ENCODE measurements around the gene GFI1B.

GFI1B gene

GRCh38 chr9:132978451-132979131 is at the start of gene GFI1B:
GFI1B (plus strand) TSS chr9:132978694; CDS start chr9:132986679, 7,985 bp downstream.
- Histone ChIP-seq H3K36me3 (ENCODE audit: control insufficient read depth, insufficient read depth, low read length) (no peaks in the 10 kb centered on the region), H3K27me3 (ENCODE audit: control insufficient read depth, insufficient read depth, low read length) (peaks cover 19% of the 10 kb centered on the region), H3K4me3 (ENCODE audit: low read length) (no peak within 1 kb of the TSS), H3K4me1 (ENCODE audit: control insufficient read depth, insufficient read depth, low read length) (peaks cover 5% of the 10 kb centered on the region), H3K9ac (ENCODE audit: low read length) (no peak within 1 kb of the TSS), H3K9me3 (ENCODE audit: control insufficient read depth, low read length) (no peaks in the 10 kb centered on the region)

- Histone ChIP-seq H3K4me3 (ENCODE audit: low read length) (no peak overlapping the region), H3K9me3 (ENCODE audit: control insufficient read depth, low read length) (no peaks in the 10 kb centered on the region), H3K36me3 (ENCODE audit: control insufficient read depth, insufficient read depth, low read length) (no peaks in the 10 kb centered on the region), H3K27me3 (ENCODE audit: control insufficient read depth, insufficient read depth, low read length) (no peaks in the 10 kb centered on the region), H3K9ac (ENCODE audit: low read length) (no peak overlapping the region), H3K4me1 (ENCODE audit: control insufficient read depth, insufficient read depth, low read length) (no peaks in the 10 kb centered on the region)
Observed at GRCh38 chr9:132931178-132931735, 47.2 kb upstream of the GFI1B start.

- Histone ChIP-seq H3K9me3 (ENCODE audit: control insufficient read depth, low read length) (no peaks in the 10 kb centered on the region), H3K4me1 (ENCODE audit: control insufficient read depth, insufficient read depth, low read length) (no peaks in the 10 kb centered on the region), H3K4me3 (ENCODE audit: low read length) (no peak overlapping the region), H3K9ac (ENCODE audit: low read length) (no peak overlapping the region), H3K36me3 (ENCODE audit: control insufficient read depth, insufficient read depth, low read length) (no peaks in the 10 kb centered on the region), H3K27me3 (ENCODE audit: control insufficient read depth, insufficient read depth, low read length) (no peaks in the 10 kb centered on the region)
Observed at GRCh38 chr9:132935026-132935425, 43.5 kb upstream of the GFI1B start.

GRCh38 chr9:132937463-132937901 is 41.0 kb upstream of the GFI1B start:
- no peak overlapping the region for H3K9ac ChIP-seq (ENCODE audit: low read length)
- H3K36me3 ChIP-seq (ENCODE audit: control insufficient read depth, insufficient read depth, low read length), result no peaks in the 10 kb centered on the region
- H3K4me1 ChIP-seq (ENCODE audit: control insufficient read depth, insufficient read depth, low read length), result peaks cover under 1% of the 10 kb centered on the region
- no peaks in the 10 kb centered on the region for H3K9me3 ChIP-seq (ENCODE audit: control insufficient read depth, low read length)
- H3K27me3 ChIP-seq (ENCODE audit: control insufficient read depth, insufficient read depth, low read length), result no peaks in the 10 kb centered on the region
- no peak overlapping the region for H3K4me3 ChIP-seq (ENCODE audit: low read length)

- Histone ChIP-seq H3K4me3 (ENCODE audit: low read length) (no peak overlapping the region), H3K9me3 (ENCODE audit: control insufficient read depth, low read length) (no peaks in the 10 kb centered on the region), H3K27me3 (ENCODE audit: control insufficient read depth, insufficient read depth, low read length) (no peaks in the 10 kb centered on the region), H3K4me1 (ENCODE audit: control insufficient read depth, insufficient read depth, low read length) (peaks cover 14% of the 10 kb centered on the region), H3K9ac (ENCODE audit: low read length) (no peak overlapping the region), H3K36me3 (ENCODE audit: control insufficient read depth, insufficient read depth, low read length) (no peaks in the 10 kb centered on the region)
Observed at GRCh38 chr9:132939169-132939568, 39.3 kb upstream of the GFI1B start.

GRCh38 chr9:132942541-132943182 is 35.8 kb upstream of the GFI1B start:
- H3K9me3 ChIP-seq (ENCODE audit: control insufficient read depth, low read length), result no peaks in the 10 kb centered on the region
- no peaks in the 10 kb centered on the region for H3K36me3 ChIP-seq (ENCODE audit: control insufficient read depth, insufficient read depth, low read length)
- no peak overlapping the region for H3K9ac ChIP-seq (ENCODE audit: low read length)
- H3K4me1 ChIP-seq (ENCODE audit: control insufficient read depth, insufficient read depth, low read length), result peaks cover 18% of the 10 kb centered on the region
- no peak overlapping the region for H3K4me3 ChIP-seq (ENCODE audit: low read length)
- H3K27me3 ChIP-seq (ENCODE audit: control insufficient read depth, insufficient read depth, low read length), result no peaks in the 10 kb centered on the region

- Histone ChIP-seq H3K36me3 (ENCODE audit: control insufficient read depth, insufficient read depth, low read length) (no peaks in the 10 kb centered on the region), H3K27me3 (ENCODE audit: control insufficient read depth, insufficient read depth, low read length) (no peaks in the 10 kb centered on the region), H3K4me1 (ENCODE audit: control insufficient read depth, insufficient read depth, low read length) (peaks cover 18% of the 10 kb centered on the region), H3K9ac (ENCODE audit: low read length) (peak overlapping the region; percentile 91), H3K4me3 (ENCODE audit: low read length) (peak overlapping the region; percentile 87), H3K9me3 (ENCODE audit: control insufficient read depth, low read length) (no peaks in the 10 kb centered on the region)
Observed at GRCh38 chr9:132943651-132944293, 34.7 kb upstream of the GFI1B start.

GRCh38 chr9:132944294-132945185 is 34.0 kb upstream of the GFI1B start, which contains the start of gene TSC1:
TSC1 (minus strand) TSS chr9:132944616; CDS start chr9:132928872, 15,744 bp downstream.
- peak within 1 kb of the TSS; percentile 91 for H3K9ac ChIP-seq (ENCODE audit: low read length)
- H3K4me1 ChIP-seq (ENCODE audit: control insufficient read depth, insufficient read depth, low read length), result peaks cover 18% of the 10 kb centered on the region
- H3K27me3 ChIP-seq (ENCODE audit: control insufficient read depth, insufficient read depth, low read length), result no peaks in the 10 kb centered on the region
- H3K36me3 ChIP-seq (ENCODE audit: control insufficient read depth, insufficient read depth, low read length), result no peaks in the 10 kb centered on the region
- no peaks in the 10 kb centered on the region for H3K9me3 ChIP-seq (ENCODE audit: control insufficient read depth, low read length)
- peak within 1 kb of the TSS; percentile 87 for H3K4me3 ChIP-seq (ENCODE audit: low read length)

GRCh38 chr9:132945186-132946130 is 33.0 kb upstream of the GFI1B start:
- Histone ChIP-seq H3K27me3 (ENCODE audit: control insufficient read depth, insufficient read depth, low read length) (no peaks in the 10 kb centered on the region), H3K9me3 (ENCODE audit: control insufficient read depth, low read length) (no peaks in the 10 kb centered on the region), H3K4me1 (ENCODE audit: control insufficient read depth, insufficient read depth, low read length) (peaks cover 18% of the 10 kb centered on the region), H3K36me3 (ENCODE audit: control insufficient read depth, insufficient read depth, low read length) (no peaks in the 10 kb centered on the region), H3K9ac (ENCODE audit: low read length) (peak overlapping the region; percentile 86), H3K4me3 (ENCODE audit: low read length) (peak overlapping the region; percentile 5)

GRCh38 chr9:132946211-132946610 is 32.3 kb upstream of the GFI1B start:
- Histone ChIP-seq H3K4me1 (ENCODE audit: control insufficient read depth, insufficient read depth, low read length) (peaks cover 18% of the 10 kb centered on the region), H3K4me3 (ENCODE audit: low read length) (no peak overlapping the region), H3K9me3 (ENCODE audit: control insufficient read depth, low read length) (no peaks in the 10 kb centered on the region), H3K9ac (ENCODE audit: low read length) (no peak overlapping the region), H3K27me3 (ENCODE audit: control insufficient read depth, insufficient read depth, low read length) (no peaks in the 10 kb centered on the region), H3K36me3 (ENCODE audit: control insufficient read depth, insufficient read depth, low read length) (no peaks in the 10 kb centered on the region)
